HTERT RPE-1 (cell line): Measurements from ENCODE around the gene SLC24A4.

Source experiments
- in situ Hi-C: fragments of 300-500 bp; cut with MboI; formaldehyde crosslinking; loops from 4 replicates; pipeline ENCODE4 v1.14.3; 2020; ENCODE audit warnings: low sequenced_read_pairs

Gene SLC24A4

DNA sequence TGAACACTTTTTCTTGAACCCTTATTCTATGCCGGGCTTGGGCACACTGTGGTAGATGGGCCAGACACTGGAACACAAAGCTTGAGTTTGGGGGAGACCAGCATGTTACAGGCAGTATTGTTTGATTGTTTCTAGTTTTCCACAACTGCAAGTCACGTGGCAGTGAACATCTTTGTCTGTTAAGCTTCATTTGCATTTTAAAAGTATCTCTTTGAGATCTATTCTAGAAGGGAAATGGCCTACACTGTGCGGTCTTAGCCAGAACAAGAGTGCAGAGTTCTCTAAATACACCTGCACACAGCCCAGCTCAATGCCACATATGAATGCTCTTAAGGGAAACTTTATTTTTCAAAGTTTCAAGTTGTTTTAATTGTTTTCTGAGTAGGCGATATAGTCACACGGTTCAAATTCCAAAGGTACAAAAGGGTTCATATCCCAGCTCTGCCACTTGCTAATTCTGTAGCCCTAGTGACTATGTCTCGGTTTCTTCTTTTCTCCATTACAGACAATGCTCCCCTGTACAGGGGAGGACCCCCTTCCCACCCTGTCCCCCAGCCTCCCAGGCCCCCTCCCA is 215.5 kb downstream of the SLC24A4 start:
- in situ Hi-C loops = no loop called here

- in situ Hi-C loops = no loop called here
Measured at GRCh38 chr14:92539419-92539818, 216.5 kb downstream of the SLC24A4 start.

DNA sequence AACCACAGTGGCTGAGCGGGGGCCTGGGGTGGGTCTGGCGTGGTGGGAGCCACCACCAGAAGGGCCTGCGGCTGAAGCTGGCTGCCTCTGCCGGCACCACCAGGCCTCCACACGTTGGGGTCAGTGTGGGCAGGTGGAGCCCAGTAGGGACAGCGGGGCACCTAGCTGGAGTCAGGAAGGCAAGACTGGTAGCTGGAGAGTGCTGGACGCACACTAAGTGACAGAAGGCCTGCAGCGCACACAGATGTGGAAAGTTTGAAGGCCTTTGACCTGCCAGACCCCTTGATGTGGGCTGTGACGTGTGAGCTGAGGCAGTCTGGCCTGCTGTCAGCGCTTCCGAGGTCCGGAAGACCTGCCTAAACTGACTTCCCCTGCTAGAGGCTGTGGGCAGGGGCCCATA is 216.9 kb downstream of the SLC24A4 start:
- in situ Hi-C loops = no loop called here

DNA sequence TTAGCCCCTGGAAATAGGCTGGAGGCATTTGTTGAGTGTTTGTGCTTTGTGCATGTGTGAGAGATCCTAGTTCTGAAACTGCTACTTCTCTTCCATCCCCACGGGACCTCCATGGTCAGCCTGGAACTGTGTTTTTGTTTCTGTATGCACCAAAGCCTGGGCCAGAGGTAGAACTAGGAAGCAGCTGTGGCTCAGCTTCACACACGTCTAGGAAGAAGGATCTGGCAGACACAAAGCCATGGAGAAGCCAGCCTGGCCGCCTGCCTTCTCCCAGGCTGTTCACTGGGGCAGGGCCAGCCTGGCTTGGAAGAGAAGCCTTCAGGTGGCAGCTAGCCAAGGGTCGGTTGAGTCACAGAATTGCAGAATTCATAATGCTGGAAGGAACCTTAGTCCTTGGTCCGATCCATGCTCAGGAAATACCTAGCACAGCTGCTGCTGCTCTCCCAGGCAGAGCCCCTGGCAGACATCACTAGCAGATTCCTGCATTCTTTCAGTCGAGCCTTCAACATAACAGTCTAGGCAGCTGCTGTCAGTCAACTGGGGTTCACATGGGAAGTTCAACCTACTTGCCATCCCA is 217.6 kb downstream of the SLC24A4 start:
- in situ Hi-C loops = no loop called here

DNA sequence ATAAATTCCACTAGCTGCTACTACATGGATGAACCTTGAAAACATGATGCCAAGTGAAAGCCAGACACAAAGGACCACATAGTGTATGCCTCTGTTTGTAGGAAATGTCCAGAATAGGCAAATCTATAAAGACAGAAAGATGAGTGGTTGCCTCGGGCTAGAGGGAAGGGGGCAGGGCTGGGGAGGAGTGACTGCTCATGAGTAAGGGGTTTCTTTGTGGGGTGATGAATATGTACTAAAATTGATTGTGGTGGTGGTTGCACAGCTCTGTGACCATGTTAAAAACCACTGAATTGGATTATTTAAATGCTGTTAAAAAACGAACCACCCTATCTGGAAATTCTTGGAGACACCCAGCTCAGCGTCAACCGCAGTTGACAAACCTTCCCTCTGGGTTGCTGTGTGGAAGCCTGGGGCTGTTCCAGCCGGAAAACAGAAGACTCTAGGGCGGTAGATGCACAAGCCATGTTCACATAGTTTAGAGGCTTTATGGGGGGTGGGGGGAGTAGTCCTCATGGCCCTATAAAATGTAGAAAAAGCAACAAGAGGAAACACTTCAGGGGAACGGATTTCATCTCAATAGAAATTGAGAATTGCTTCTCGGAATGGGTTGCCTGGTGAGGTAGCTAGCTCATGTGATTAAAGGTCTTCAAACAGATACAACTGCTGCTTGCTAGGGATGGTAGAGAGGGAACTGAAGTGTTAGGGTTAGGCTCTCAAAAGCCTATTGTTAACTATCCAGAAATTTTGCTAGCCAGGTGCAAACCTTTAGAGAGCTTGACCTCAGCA is 220.0 kb downstream of the SLC24A4 start:
- in situ Hi-C loops = no loop called here

DNA sequence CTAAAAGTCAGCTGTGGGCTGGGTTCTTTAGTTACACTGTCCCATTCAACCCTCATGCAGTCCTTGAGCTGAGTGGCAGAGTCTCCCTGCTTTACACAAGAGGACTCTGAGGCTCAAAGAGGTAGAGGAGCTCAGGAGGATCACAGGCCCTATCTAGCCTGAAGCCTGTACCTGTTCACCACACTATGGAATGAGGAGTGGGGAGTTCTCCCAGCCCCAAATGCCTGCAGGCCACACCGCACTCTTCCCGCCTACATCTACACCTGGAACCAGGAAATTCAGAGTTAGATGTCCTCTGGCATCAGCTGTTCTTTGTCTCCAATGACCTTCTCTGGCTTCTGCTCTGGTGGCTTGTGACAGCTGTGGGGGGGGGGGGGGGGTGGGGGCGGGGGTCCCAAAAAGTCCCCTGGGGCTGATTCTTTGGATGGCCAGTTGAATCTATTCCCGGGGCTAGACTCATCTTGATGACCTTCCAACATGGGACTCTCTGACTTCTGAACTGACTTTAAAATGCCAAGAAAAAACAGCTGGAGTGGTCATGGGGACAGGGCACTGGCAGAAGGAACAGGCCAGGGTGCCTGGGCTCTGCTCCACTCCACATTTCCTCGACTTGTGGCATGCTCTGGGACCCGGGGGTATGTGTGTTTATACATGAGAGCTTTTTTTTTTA is 221.2 kb downstream of the SLC24A4 start:
- in situ Hi-C loops = no loop called here

DNA sequence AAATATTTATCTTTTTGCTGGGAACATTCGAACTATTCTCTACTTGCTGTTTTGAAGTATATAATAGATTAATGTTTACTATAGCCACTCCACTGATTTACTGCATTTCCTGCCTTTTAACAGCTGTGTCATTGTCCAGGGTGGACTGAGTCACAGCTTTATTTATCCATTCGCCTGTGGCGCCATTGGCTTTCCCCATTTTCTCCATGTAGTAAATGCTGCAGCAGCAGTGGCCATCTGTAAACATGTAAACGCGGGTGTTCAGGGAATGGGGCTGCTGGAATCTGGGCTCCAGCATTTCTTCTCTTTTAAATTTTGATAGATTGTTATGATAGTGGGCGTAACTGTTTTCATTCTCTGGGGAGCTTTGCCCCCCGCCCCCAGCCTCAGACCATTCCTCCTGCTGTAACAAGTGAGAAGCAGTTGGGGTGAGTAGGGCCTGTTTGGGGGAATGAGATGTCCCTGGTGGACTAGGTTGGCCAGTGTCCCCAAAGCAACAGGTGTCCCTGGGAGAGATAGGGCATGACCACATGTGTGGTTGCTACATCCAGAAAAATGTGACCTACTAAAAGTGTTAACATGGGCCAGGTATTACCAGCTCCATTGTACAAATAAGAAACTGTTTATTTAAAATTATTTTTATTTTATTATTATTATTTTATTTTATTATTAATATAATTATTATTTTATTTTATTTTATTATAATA is 223.5 kb downstream of the SLC24A4 start:
- in situ Hi-C loops = no loop called here

GRCh38 chr14:92549105-92549858 is 226.3 kb downstream of the SLC24A4 start:
- in situ Hi-C loops = no loop called here

- in situ Hi-C loops = no loop called here
Measured at GRCh38 chr14:92549859-92550230, 226.9 kb downstream of the SLC24A4 start.
